Activated CD4-positive, alpha-beta T cell treated with anti-CD3 and anti-CD28 coated beads, Interleukin-2, amount 10 ng/mL, durations not matched to agents 7 days and 5 days (primary cell): ENCODE results near the gene SRGAP2. TPM values are rescaled to one million over a fixed set of nuclear protein-coding genes. Genes with fewer than 3 reads are reported as not detected.
A peak's percentile ranks its signal among the peaks of the same experiment; 100 is the strongest.
"Not testable (repeated sequence)": the region's sequence is repeated elsewhere in the genome, so short reads cannot be mapped to it uniquely, and the experiment has no call there.

ENCODE experiments used
- CTCF ChIA-PET: fragments of 350-600 bp; sonication (Branson Sonifier 250); formaldehyde crosslinking; loops from one replicate; lab custom pipeline; 2021; ENCODE audit warnings: antibody characterized with exemption; lab: Charles Lee
- POLR2A ChIA-PET: fragments of 350-600 bp; sonication (Branson Sonifier 250); formaldehyde crosslinking; loops from one replicate; lab custom pipeline; 2021; ENCODE audit warnings: antibody characterized with exemption; lab: Charles Lee
- DNase-seq: peaks from one replicate; pipeline ENCODE4 v3.0.0-alpha.2; 2020
- H3K27ac Mint-ChIP-seq: one replicate; pipeline ENCODE4 v1.8.0; 2021; ENCODE audit warnings: mild to moderate bottlenecking, moderate library complexity, mixed read lengths
- H3K27me3 Mint-ChIP-seq: one replicate; pipeline ENCODE4 v1.8.0; 2021; ENCODE audit warnings: mixed read lengths
- H3K36me3 Mint-ChIP-seq: one replicate; pipeline ENCODE4 v1.8.0; 2021; ENCODE audit warnings: low read depth, mixed read lengths
- H3K4me1 Mint-ChIP-seq: one replicate; pipeline ENCODE4 v1.8.0; 2021; ENCODE audit warnings: mixed read lengths
- H3K4me3 Mint-ChIP-seq: one replicate; pipeline ENCODE4 v1.8.0; 2021; ENCODE audit warnings: mild to moderate bottlenecking, moderate library complexity, mixed read lengths
- H3K9me3 Mint-ChIP-seq: one replicate; pipeline ENCODE4 v1.8.0; 2021; ENCODE audit warnings: mixed read lengths
- total RNA-seq, 2 experiments: library from RNA; stranded (reverse); gene quantifications; one replicate each; pipeline ENCODE4 v1.2.3, GENCODE V29; 2021

SRGAP2 gene
- total RNA-seq, 2 experiments from 2014 or later: 80.9 to 92.4 TPM

- H3K4me3 Mint-ChIP-seq, CTCF ChIA-PET, H3K27ac Mint-ChIP-seq, H3K36me3 Mint-ChIP-seq, H3K27me3 Mint-ChIP-seq, POLR2A ChIA-PET, DNase-seq, H3K4me1 Mint-ChIP-seq, H3K9me3 Mint-ChIP-seq: not testable (repeated sequence)
Measured at GRCh38 chr1:206219514-206220331, 16.4 kb downstream of the SRGAP2 start.

- H3K27me3 Mint-ChIP-seq, H3K4me3 Mint-ChIP-seq, H3K36me3 Mint-ChIP-seq, H3K27ac Mint-ChIP-seq, H3K9me3 Mint-ChIP-seq, POLR2A ChIA-PET, H3K4me1 Mint-ChIP-seq, CTCF ChIA-PET: not testable (repeated sequence)
- DNase-seq: peak; percentile 7
Measured at GRCh38 chr1:206220332-206221000, 17.1 kb downstream of the SRGAP2 start.

GRCh38 chr1:206221585-206221984, 18.2 kb downstream of the SRGAP2 start:
- H3K4me3 Mint-ChIP-seq, DNase-seq, H3K36me3 Mint-ChIP-seq, H3K27me3 Mint-ChIP-seq, H3K4me1 Mint-ChIP-seq, CTCF ChIA-PET, H3K27ac Mint-ChIP-seq, POLR2A ChIA-PET, H3K9me3 Mint-ChIP-seq: not testable (repeated sequence)

GRCh38 chr1:206224190-206224776, 20.9 kb downstream of the SRGAP2 start:
- H3K4me3 Mint-ChIP-seq, H3K27me3 Mint-ChIP-seq, H3K27ac Mint-ChIP-seq, CTCF ChIA-PET, POLR2A ChIA-PET, H3K9me3 Mint-ChIP-seq, DNase-seq, H3K36me3 Mint-ChIP-seq, H3K4me1 Mint-ChIP-seq: not testable (repeated sequence)

GRCh38 chr1:206225386-206225785, 22.0 kb downstream of the SRGAP2 start:
- H3K4me3 Mint-ChIP-seq, H3K9me3 Mint-ChIP-seq, DNase-seq, CTCF ChIA-PET, H3K27ac Mint-ChIP-seq, H3K27me3 Mint-ChIP-seq, POLR2A ChIA-PET, H3K36me3 Mint-ChIP-seq, H3K4me1 Mint-ChIP-seq: not testable (repeated sequence)

GRCh38 chr1:206226886-206227285, 23.5 kb downstream of the SRGAP2 start:
- H3K36me3 Mint-ChIP-seq, H3K4me1 Mint-ChIP-seq, DNase-seq, CTCF ChIA-PET, POLR2A ChIA-PET, H3K27me3 Mint-ChIP-seq, H3K4me3 Mint-ChIP-seq, H3K27ac Mint-ChIP-seq, H3K9me3 Mint-ChIP-seq: not testable (repeated sequence)

- H3K27ac Mint-ChIP-seq, POLR2A ChIA-PET, DNase-seq, H3K4me1 Mint-ChIP-seq, H3K4me3 Mint-ChIP-seq, H3K27me3 Mint-ChIP-seq, H3K36me3 Mint-ChIP-seq, CTCF ChIA-PET, H3K9me3 Mint-ChIP-seq: not testable (repeated sequence)
Measured at GRCh38 chr1:206229286-206229685, 25.9 kb downstream of the SRGAP2 start.

GRCh38 chr1:206231989-206232388, 28.6 kb downstream of the SRGAP2 start:
- POLR2A ChIA-PET, H3K36me3 Mint-ChIP-seq, H3K4me3 Mint-ChIP-seq, H3K27me3 Mint-ChIP-seq, CTCF ChIA-PET, DNase-seq, H3K4me1 Mint-ChIP-seq, H3K27ac Mint-ChIP-seq, H3K9me3 Mint-ChIP-seq: not testable (repeated sequence)

- H3K27ac Mint-ChIP-seq, POLR2A ChIA-PET, H3K4me3 Mint-ChIP-seq, H3K36me3 Mint-ChIP-seq, H3K9me3 Mint-ChIP-seq, H3K27me3 Mint-ChIP-seq, DNase-seq, CTCF ChIA-PET, H3K4me1 Mint-ChIP-seq: not testable (repeated sequence)
Measured at GRCh38 chr1:206232970-206233645, 29.8 kb downstream of the SRGAP2 start.

- H3K4me3 Mint-ChIP-seq, H3K27me3 Mint-ChIP-seq, H3K36me3 Mint-ChIP-seq, POLR2A ChIA-PET, H3K27ac Mint-ChIP-seq, DNase-seq, H3K4me1 Mint-ChIP-seq, CTCF ChIA-PET, H3K9me3 Mint-ChIP-seq: not testable (repeated sequence)
Measured at GRCh38 chr1:206234189-206234916, 31.0 kb downstream of the SRGAP2 start.

- H3K27ac Mint-ChIP-seq, H3K36me3 Mint-ChIP-seq, POLR2A ChIA-PET, H3K4me3 Mint-ChIP-seq, DNase-seq, H3K4me1 Mint-ChIP-seq, CTCF ChIA-PET, H3K9me3 Mint-ChIP-seq, H3K27me3 Mint-ChIP-seq: not testable (repeated sequence)
Measured at GRCh38 chr1:206235190-206235589, 31.8 kb downstream of the SRGAP2 start.

GRCh38 chr1:206240288-206240687, 36.9 kb downstream of the SRGAP2 start:
- H3K9me3 Mint-ChIP-seq, POLR2A ChIA-PET, H3K27me3 Mint-ChIP-seq, H3K4me1 Mint-ChIP-seq, DNase-seq, CTCF ChIA-PET, H3K36me3 Mint-ChIP-seq, H3K4me3 Mint-ChIP-seq: not testable (repeated sequence)
- peak overlapping the region; percentile 2 for H3K27ac Mint-ChIP-seq
